HepG2 (cell line): ENCODE results near the gene TSPAN32. TPM values are rescaled to one million over a fixed set of nuclear protein-coding genes. Genes with fewer than 3 reads are reported as not detected.

Source experiments
- ATAC-seq: fragments of 200-7000 bp; cut with Tn5 transposase; 3 replicates; pipeline ENCODE4 v1.9.1; 2020; ENCODE audit warnings: mild to moderate bottlenecking, moderate library complexity
- BruUV-seq: library from RNA; stranded (reverse); fragments of 400-500 nt; replicated peaks from 2 replicates; lab custom pipeline; 2021; lab: Mats Ljungman, UMichigan
- CTCF ChIA-PET: fragments of 300-600 bp; formaldehyde crosslinking; extraction: SDS; loops from one replicate; lab custom pipeline; 2021; ENCODE audit warnings: low total read pairs, inconsistent platforms, low intra/inter-chr PET ratio; lab: Yijun Ruan, JAX
- POLR2A ChIA-PET: fragments of 350-600 bp; sonication (Branson Sonifier 250); formaldehyde crosslinking; loops from one replicate; lab custom pipeline; 2020; ENCODE audit warnings: antibody characterized with exemption, inconsistent platforms; lab: Yijun Ruan, JAX
- DNase-seq: peaks from one replicate; pipeline ENCODE4 v3.0.0-alpha.2; 2015; ENCODE audit warnings: low spot score
- FAIRE-seq: peaks from 3 replicates; lab custom pipeline; 2011; peaks lifted over from hg19 to GRCh38; lab: Jason Lieb, UNC
- H2AFZ ChIP-seq: one replicate; pipeline ENCODE4 v1.6.1; 2011; ENCODE audit warnings: low read length, inconsistent platforms
- H3K27ac ChIP-seq: fragments of 300-600 bp; 3 replicates; pipeline ENCODE4 v1.8.0; 2011; ENCODE audit warnings: mixed run types, mild to moderate bottlenecking, mixed read lengths, low read length, inconsistent platforms; ENCODE audit not compliant: insufficient read depth; ENCODE audit errors: extremely low read length
- H3K27me3 ChIP-seq, 2 experiments: fragments of 200-600 bp in 1 of 2; 2 replicates in 1 of 2; 3 replicates in 1 of 2; pipeline versions ENCODE4 v1.6.0 to v1.8.0; 2011; ENCODE audit warnings: low read length in 2 of 2, mild to moderate bottlenecking in 2 of 2, moderate library complexity in 2 of 2, inconsistent platforms in 1 of 2; ENCODE audit not compliant: insufficient read depth in 2 of 2, control insufficient read depth in 1 of 2
- H3K36me3 ChIP-seq, 2 experiments: fragments of 200-600 bp in 1 of 2; replicated peaks in 1 of 2; 2 replicates in 1 of 2; 3 replicates in 1 of 2; pipeline versions ENCODE4 v1.5.1 to v1.8.0; 2011; ENCODE audit warnings: low read length in 2 of 2, inconsistent platforms in 1 of 2; ENCODE audit not compliant: insufficient read depth in 2 of 2, control insufficient read depth in 1 of 2
- H3K4me1 ChIP-seq: 2 replicates; pipeline ENCODE4 v1.5.1; 2012; ENCODE audit warnings: low read length, inconsistent platforms; ENCODE audit not compliant: insufficient read depth
- H3K4me2 ChIP-seq: 2 replicates; pipeline ENCODE4 v1.6.0; 2011; ENCODE audit warnings: low read depth, low read length, inconsistent platforms
- H3K4me3 ChIP-seq, 3 experiments: fragments of 200-600 bp in 1 of 3; sonication (generic), shearing (Covaris generic) in 1 of 3; replicated peaks in 1 of 3; 2 replicates each; pipeline ENCODE4 v1.5.1; 2011 to 2016; ENCODE audit warnings: low read length in 3 of 3, inconsistent platforms in 2 of 3, low read depth in 2 of 3, mild to moderate bottlenecking in 2 of 3, control low read depth in 1 of 3, mixed read lengths in 1 of 3; ENCODE audit not compliant: insufficient read depth in 1 of 3
- H3K79me2 ChIP-seq: one replicate; pipeline ENCODE4 v1.6.1; 2011; ENCODE audit warnings: low read length, inconsistent platforms; ENCODE audit not compliant: insufficient read depth
- H3K9ac ChIP-seq: 2 replicates; pipeline ENCODE4 v1.6.0; 2011; ENCODE audit warnings: mild to moderate bottlenecking, low read depth, low read length, inconsistent platforms; ENCODE audit not compliant: insufficient read depth
- H3K9me3 ChIP-seq: 2 replicates; pipeline ENCODE4 v1.5.1; 2012; ENCODE audit warnings: mild to moderate bottlenecking, low read length
- H4K20me1 ChIP-seq: 2 replicates; pipeline ENCODE4 v1.6.0; 2011; ENCODE audit warnings: inconsistent platforms, mild to moderate bottlenecking, low read length, moderate library complexity; ENCODE audit not compliant: insufficient read depth
- ZKSCAN8 ChIP-seq: IDR thresholded peaks from 2 replicates; pipeline ENCODE4 v1.6.1; 2016; ENCODE audit warnings: borderline replicate concordance, missing genetic modification reagents, missing compliant biosample characterization
- ZNF230 ChIP-seq: sonication (generic); formaldehyde crosslinking; IDR thresholded peaks from 2 replicates; pipeline ENCODE4 v1.4.0; 2020; ENCODE audit warnings: mild to moderate bottlenecking, missing genetic modification reagents
- WGBS: methylation state at CpG from one replicate; pipeline ENCODE4 v1.1.6; 2017; ENCODE audit warnings: low lambda C conversion rate; 5-methylcytosine and 5-hydroxymethylcytosine counted together
- in situ Hi-C: cut with HindIII; loops from 2 replicates; pipeline ENCODE4 v1.10.0; 2017; ENCODE audit warnings: low pct_unique_long_range_greater_than_20kb; ENCODE audit not compliant: extremely low pct_ligation_motif_present
- intact Hi-C: fragments of 100-400 bp; cut with micrococcal nuclease; formaldehyde crosslinking; loops from one replicate; pipeline ENCODE4 v1.10.0; 2022; ENCODE audit not compliant: unreplicated experiment
- polyA plus RNA-seq, 8 experiments: library from polyadenylated mRNA; depleted of rRNA in 3 of 8; stranded (reverse) in 7 of 8; unstranded in 1 of 8; fragments of >200 nt; fragmentation: Illumina TruSeq in 4 of 8; extraction: Trizol in 4 of 8; gene quantifications; 2 replicates each; pipeline versions ENCODE4 v1.2.1 to v1.2.3, GENCODE V29; 2011 to 2016; ENCODE audit warnings: low read depth in 4 of 8, missing spikeins in 1 of 8, mixed read lengths in 1 of 8; ENCODE audit not compliant: insufficient read depth in 1 of 8
- total RNA-seq, 5 experiments: library from RNA; depleted of rRNA; stranded (reverse); fragments of >200 nt; fragmentation: Illumina TruSeq; extraction: Trizol; gene quantifications; 2 replicates each; pipeline ENCODE4 v1.2.3, GENCODE V29; 2016; ENCODE audit warnings: low read depth in 1 of 5
- TF ChIP-seq, protein P1 (sequence below): sonication (generic); formaldehyde crosslinking; IDR thresholded peaks from 2 replicates; pipeline ENCODE4 v1.8.0; 2022; ENCODE audit warnings: missing genetic modification reagents, low read depth, mild to moderate bottlenecking, borderline replicate concordance
- TF ChIP-seq, protein P2 (sequence below): IDR thresholded peaks from 2 replicates; pipeline ENCODE4 v1.6.1; 2012; ENCODE audit warnings: low read length, improper control_type of control experiment

TSPAN32 gene
- total and polyA plus RNA-seq, 2 of the 13 experiments (the other 11 are each of a cell fraction or from before 2014, with no cell fraction given) = 0.09 to 0.70 TPM

DNA sequence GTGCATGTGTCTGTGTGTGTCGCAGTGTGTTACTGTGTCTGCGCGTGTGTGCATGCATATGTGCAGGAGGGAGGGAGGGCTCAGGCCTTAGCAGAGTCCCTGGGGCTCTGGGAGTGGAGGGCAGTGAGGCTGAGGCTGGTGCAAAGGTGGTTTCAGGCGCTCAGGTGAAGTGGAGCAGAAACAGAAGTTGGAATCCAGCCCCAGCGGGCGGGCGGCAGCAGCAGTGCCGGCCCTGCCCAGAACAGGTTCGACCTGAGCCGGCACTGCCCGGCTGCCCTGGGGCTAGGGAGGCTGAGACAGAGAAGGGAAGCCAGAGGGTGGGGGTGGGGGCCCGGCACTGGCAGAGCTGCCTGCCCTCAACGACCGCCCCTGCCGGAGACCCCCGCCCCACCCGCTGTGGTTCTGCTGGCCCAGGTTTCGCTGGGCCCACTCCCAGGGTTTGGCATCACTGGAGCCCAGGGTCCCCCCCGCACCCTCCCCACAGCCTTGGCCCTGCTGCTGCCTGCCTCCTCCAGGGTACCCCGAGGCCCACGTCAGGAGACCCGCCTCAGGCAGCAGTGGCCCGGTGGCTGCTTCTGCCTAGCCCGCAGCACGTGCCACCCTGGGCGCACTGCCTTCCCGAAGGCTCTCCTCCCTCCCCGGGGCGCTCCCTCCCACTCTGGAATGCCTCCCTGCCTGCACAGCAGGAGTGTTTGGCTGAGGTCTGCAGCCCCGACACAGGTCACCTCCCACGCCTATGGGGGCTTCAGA, 44.7 kb upstream of the TSPAN32 start:
- Histone ChIP-seq H3K4me3 (no peak overlapping the region), H3K9ac (no peak overlapping the region), H3K4me1 (no peaks in the 10 kb centered on the region), H3K27ac (no peak overlapping the region), H4K20me1 (no peaks in the 10 kb centered on the region), H2AFZ (no peak overlapping the region), H3K79me2 (no peaks in the 10 kb centered on the region), H3K9me3 (no peaks in the 10 kb centered on the region), H3K4me2 (no peak overlapping the region), H3K27me3 (peaks cover 7 to 56% of the 10 kb centered on the region in 2 experiments), H3K36me3 (no peaks in the 10 kb centered on the region)
- BruUV-seq = no TSS peak
- ATAC-seq (no peak), FAIRE-seq (no peak), DNase-seq (no peak)
- POLR2A ChIA-PET = no interaction called here
- WGBS = 55% methylated on average over 12 of the region's 31 CpGs
- CTCF ChIA-PET = no interaction called here
- TF ChIP-seq, protein P1, sequence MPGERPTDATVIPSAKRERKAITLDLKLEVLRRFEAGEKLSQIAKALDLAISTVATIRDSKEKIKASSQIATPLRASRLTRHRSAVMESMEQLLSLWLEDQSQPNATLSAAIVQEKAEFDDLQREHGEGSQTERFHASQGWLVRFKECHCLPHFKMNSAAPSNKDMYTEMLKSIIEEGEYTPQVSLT (CRISPR knock-in tag) = no peak
- TF ChIP-seq ZKSCAN8 (CRISPR knock-in tag) (no peak), ZNF230 (CRISPR knock-in tag) (no peak)
- TF ChIP-seq, protein P2, sequence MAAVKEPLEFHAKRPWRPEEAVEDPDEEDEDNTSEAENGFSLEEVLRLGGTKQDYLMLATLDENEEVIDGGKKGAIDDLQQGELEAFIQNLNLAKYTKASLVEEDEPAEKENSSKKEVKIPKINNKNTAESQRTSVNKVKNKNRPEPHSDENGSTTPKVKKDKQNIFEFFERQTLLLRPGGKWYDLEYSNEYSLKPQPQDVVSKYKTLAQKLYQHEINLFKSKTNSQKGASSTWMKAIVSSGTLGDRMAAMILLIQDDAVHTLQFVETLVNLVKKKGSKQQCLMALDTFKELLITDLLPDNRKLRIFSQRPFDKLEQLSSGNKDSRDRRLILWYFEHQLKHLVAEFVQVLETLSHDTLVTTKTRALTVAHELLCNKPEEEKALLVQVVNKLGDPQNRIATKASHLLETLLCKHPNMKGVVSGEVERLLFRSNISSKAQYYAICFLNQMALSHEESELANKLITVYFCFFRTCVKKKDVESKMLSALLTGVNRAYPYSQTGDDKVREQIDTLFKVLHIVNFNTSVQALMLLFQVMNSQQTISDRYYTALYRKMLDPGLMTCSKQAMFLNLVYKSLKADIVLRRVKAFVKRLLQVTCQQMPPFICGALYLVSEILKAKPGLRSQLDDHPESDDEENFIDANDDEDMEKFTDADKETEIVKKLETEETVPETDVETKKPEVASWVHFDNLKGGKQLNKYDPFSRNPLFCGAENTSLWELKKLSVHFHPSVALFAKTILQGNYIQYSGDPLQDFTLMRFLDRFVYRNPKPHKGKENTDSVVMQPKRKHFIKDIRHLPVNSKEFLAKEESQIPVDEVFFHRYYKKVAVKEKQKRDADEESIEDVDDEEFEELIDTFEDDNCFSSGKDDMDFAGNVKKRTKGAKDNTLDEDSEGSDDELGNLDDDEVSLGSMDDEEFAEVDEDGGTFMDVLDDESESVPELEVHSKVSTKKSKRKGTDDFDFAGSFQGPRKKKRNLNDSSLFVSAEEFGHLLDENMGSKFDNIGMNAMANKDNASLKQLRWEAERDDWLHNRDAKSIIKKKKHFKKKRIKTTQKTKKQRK = no peak
- in situ Hi-C loops = no loop called here
- intact Hi-C loops = no loop called here
